T-cell (primary cell): ENCODE measurements around the gene BCL2L1. TPM values are rescaled to one million over a fixed set of nuclear protein-coding genes. Genes with fewer than 3 reads are reported as not detected.
A peak's percentile ranks its signal among the peaks of the same experiment; 100 is the strongest.

Source experiments
- ATAC-seq, 4 experiments: fragments of 200-7000 bp in 3 of 4; fragments of 150-1000 bp in 1 of 4; cut with Tn5 transposase; replicated peaks in 1 of 4; 1 replicate in 3 of 4; 2 replicates in 1 of 4; pipeline ENCODE4 v1.10.0; 2021; ENCODE audit warnings: moderate library complexity in 3 of 4, mild to moderate bottlenecking in 2 of 4, moderate number of reproducible peaks in 1 of 4
- CTCF ChIA-PET, 2 donors: fragments of 300-600 bp; sonication (Branson Sonifier 250); formaldehyde crosslinking; loops; one replicate each; lab custom pipeline; 2022; ENCODE audit warnings: antibody characterized with exemption in 2 of 2; lab: Charles Lee
- POLR2A ChIA-PET, 2 donors: fragments of 300-600 bp; sonication (Branson Sonifier 250); formaldehyde crosslinking; loops; one replicate each; lab custom pipeline; 2022; ENCODE audit warnings: antibody characterized with exemption in 2 of 2; lab: Charles Lee
- DNase-seq, 35 experiments: peaks; one replicate each; pipeline versions ENCODE4 v3.0.0 to v3.0.0-alpha.2; 2013 to 2023
- H3K27ac ChIP-seq: one replicate; pipeline ENCODE4 v1.5.1; 2013; ENCODE audit warnings: low read length
- H3K27me3 ChIP-seq, 2 experiments: replicated peaks in 1 of 2; 1 replicate in 1 of 2; 2 replicates in 1 of 2; pipeline versions ENCODE4 v1.6.1 to v1.7.0; 2013; ENCODE audit warnings: low read length in 1 of 2, mixed read lengths in 1 of 2; ENCODE audit not compliant: control insufficient read depth in 2 of 2, insufficient read depth in 2 of 2; ENCODE audit errors: extremely low read depth in 1 of 2
- H3K36me3 ChIP-seq, 2 donors: 1 replicate in 1 of 2; 2 replicates in 1 of 2; pipeline versions ENCODE4 v1.6.1 to v1.7.0; 2013; ENCODE audit warnings: low read length in 1 of 2; ENCODE audit not compliant: control insufficient read depth in 2 of 2, insufficient read depth in 1 of 2; ENCODE audit errors: extremely low read depth in 1 of 2
- H3K4me1 ChIP-seq, 2 experiments: 1 replicate in 1 of 2; 2 replicates in 1 of 2; pipeline versions ENCODE4 v1.6.1 to v1.7.0; 2013; ENCODE audit warnings: low read length in 2 of 2, mixed read lengths in 1 of 2; ENCODE audit not compliant: insufficient read depth in 2 of 2, control insufficient read depth in 1 of 2; ENCODE audit errors: extremely low read depth in 1 of 2
- H3K4me3 ChIP-seq, 2 donors: 1 replicate in 1 of 2; 2 replicates in 1 of 2; pipeline versions ENCODE4 v1.5.1 to v1.7.0; 2013; ENCODE audit warnings: mild to moderate bottlenecking in 2 of 2, low read length in 1 of 2, moderate library complexity in 1 of 2; ENCODE audit not compliant: control insufficient read depth in 1 of 2; ENCODE audit errors: extremely low read depth in 1 of 2
- H3K9me3 ChIP-seq: 2 replicates; pipeline ENCODE4 v1.7.0; 2013
- H3K27ac Mint-ChIP-seq, 2 donors: one replicate each; pipeline ENCODE4 v1.8.0; 2020 to 2021; ENCODE audit warnings: mild to moderate bottlenecking in 2 of 2, mixed read lengths in 2 of 2
- H3K27me3 Mint-ChIP-seq, 2 donors: one replicate each; pipeline ENCODE4 v1.8.0; 2021 to 2022; ENCODE audit warnings: mixed read lengths in 2 of 2
- H3K36me3 Mint-ChIP-seq: one replicate; pipeline ENCODE4 v1.8.0; 2021; ENCODE audit warnings: mixed read lengths
- H3K4me1 Mint-ChIP-seq, 3 donors: one replicate each; pipeline ENCODE4 v1.8.0; 2020 to 2022; ENCODE audit warnings: mixed read lengths in 3 of 3, mild to moderate bottlenecking in 1 of 3
- H3K4me3 Mint-ChIP-seq, 3 donors: one replicate each; pipeline ENCODE4 v1.8.0; 2020 to 2022; ENCODE audit warnings: mild to moderate bottlenecking in 3 of 3, mixed read lengths in 3 of 3, moderate library complexity in 3 of 3
- H3K9me3 Mint-ChIP-seq, 3 donors: one replicate each; pipeline ENCODE4 v1.8.0; 2020 to 2022; ENCODE audit warnings: mixed read lengths in 3 of 3
- WGBS: methylation state at CpG from one replicate; pipeline ENCODE4 v1.1.5; 2013; ENCODE audit warnings: missing lambda C conversion rate; ENCODE audit not compliant: insufficient coverage; 5-methylcytosine and 5-hydroxymethylcytosine counted together
- total RNA-seq, 35 experiments: library from RNA in 6 of 35; stranded (reverse) in 6 of 35; fragments of 120-200 nt in 1 of 35; gene quantifications; one replicate each; pipeline versions ENCODE4 v1.2.1 to v1.2.4 and lab custom pipeline; 2013 to 2026

The BCL2L1 gene
- total RNA-seq, 5 donors from 2014 or later (not counting 1 experiment from before 2014, with no cell fraction given) = 26.6 to 33.8 (median 27.7) TPM

DNA sequence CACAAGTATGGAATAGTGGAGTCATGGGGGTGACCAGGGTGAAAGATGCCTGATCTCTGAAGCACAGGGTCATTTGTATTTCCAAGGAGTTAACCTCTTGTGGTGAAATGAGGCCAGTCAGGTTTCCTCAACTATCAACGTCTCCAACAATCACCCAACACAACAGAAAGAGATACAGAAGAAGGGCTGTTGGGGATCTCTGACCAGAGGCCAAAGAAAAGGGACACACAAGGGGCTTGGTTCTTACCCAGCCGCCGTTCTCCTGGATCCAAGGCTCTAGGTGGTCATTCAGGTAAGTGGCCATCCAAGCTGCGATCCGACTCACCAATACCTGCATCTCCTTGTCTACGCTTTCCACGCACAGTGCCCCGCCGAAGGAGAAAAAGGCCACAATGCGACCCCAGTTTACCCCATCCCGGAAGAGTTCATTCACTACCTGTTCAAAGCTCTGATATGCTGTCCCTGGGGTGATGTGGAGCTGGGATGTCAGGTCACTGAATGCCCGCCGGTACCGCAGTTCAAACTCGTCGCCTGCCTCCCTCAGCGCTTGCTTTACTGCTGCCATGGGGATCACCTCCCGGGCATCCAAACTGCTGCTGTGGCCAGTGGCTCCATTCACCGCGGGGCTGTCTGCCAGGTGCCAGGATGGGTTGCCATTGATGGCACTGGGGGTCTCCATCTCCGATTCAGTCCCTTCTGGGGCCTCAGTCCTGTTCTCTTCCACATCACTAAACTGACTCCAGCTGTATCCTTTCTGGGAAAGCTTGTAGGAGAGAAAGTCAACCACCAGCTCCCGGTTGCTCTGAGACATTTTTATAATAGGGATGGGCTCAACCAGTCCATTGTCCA, 1.0 kb downstream of the BCL2L1 start:
- H3K4me1 ChIP-seq = peaks cover 39 to 56% of the 10 kb centered on the region in 2 experiments
- Mint-ChIP-seq H3K27ac (peak overlapping the region; percentile 95 to 96), H3K36me3 (peaks cover 4% of the 10 kb centered on the region), H3K27me3 (no peaks in the 10 kb centered on the region), H3K9me3 (no peaks in the 10 kb centered on the region), H3K4me3 (peak overlapping the region; percentile 92 to 96 (median 92)), H3K4me1 (peaks cover 57 to 58% (median 57%) of the 10 kb centered on the region in 3 donors)
- H3K27me3 ChIP-seq = no peaks in the 10 kb centered on the region
- peak overlapping the region; percentile 83 to 96 for H3K4me3 ChIP-seq
- DNase-seq = peak in 1 of 35 experiments; percentile 23
- POLR2A ChIA-PET = no interaction called here
- peak overlapping the region; percentile 82 for H3K27ac ChIP-seq
- WGBS = 18% methylated on average over 11 of the region's 22 CpGs
- ATAC-seq = no peak
- CTCF ChIA-PET = interaction anchor here (0.6 to 9.4 kb wide), 6 partner anchors 8 to 132 kb away, joined by 3 to 282 read pairs (median 4); no protein-coding TSS in a partner anchor
- peaks cover 0 to 14% of the 10 kb centered on the region in 2 donors for H3K36me3 ChIP-seq
- H3K9me3 ChIP-seq = no peaks in the 10 kb centered on the region

DNA sequence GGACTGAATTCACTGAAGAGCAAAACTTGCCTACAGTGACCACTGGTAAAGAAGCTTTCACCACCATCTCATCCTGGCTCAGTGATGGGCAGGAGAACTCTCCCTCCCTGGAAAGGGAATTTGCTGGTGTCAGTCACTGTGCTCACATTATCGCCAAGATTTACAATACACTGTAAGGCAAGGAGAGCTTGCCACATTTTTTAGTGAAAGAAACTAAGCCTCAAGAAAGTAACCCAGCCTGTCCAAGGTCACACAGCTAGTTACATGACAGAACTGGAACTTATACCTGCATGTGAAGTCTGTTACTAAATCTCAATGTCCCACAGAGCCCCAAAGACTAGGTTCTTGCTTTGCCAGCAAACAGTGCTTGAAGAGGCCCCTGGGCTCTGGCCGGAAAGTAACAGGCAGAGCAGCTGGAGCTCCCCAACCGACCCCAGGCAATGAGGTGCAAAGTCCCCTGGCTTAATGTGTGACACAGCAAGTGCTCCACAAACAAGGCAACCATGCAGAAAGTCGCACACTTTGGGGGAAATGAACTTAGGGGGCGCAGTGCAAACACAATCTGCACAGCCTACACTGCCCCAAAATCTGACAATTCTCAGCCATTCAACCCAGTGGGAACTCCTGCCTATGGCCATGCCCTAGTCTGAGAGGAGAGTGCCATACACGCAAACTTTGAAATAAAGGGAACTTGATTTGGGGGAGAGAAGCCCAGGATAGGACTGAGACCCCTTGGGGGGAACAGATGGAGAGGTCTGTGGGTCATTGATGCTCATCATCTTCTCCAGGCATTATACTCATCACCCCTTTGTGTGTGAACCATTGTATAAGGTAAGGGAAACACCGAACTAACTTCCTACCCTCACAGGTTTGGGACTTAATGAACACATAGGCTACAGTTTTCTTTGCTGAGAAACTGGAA, 1.9 kb downstream of the BCL2L1 start:
- Mint-ChIP-seq H3K36me3 (peaks cover 9% of the 10 kb centered on the region), H3K4me1 (peaks cover 65 to 67% (median 66%) of the 10 kb centered on the region in 3 donors), H3K27ac (peak overlapping the region; percentile 95 to 96), H3K27me3 (no peaks in the 10 kb centered on the region), H3K4me3 (peak overlapping the region; percentile 92 to 96 (median 92)), H3K9me3 (no peaks in the 10 kb centered on the region)
- peak overlapping the region; percentile 39 to 83 for H3K4me3 ChIP-seq
- ATAC-seq (no peak), DNase-seq (peak in 13 of 35 experiments; percentile 8 to 48 (median 18))
- ChIA-PET POLR2A (interaction anchor here in 1 of 2 donors (0.5 kb wide), 1 partner anchor 23 kb away, joined by 8 read pairs; no protein-coding TSS in a partner anchor), CTCF (interaction anchor here (0.6 to 9.4 kb wide), 5 partner anchors 7 to 59 kb away, joined by 3 to 282 read pairs (median 4); no protein-coding TSS in a partner anchor)
- 6% methylated on average over 2 of the region's 7 CpGs for WGBS
- peaks cover 44 to 64% of the 10 kb centered on the region in 2 experiments for H3K4me1 ChIP-seq
- no peaks in the 10 kb centered on the region for H3K9me3 ChIP-seq
- H3K36me3 ChIP-seq = peaks cover 0 to 14% of the 10 kb centered on the region in 2 donors
- H3K27ac ChIP-seq = peak overlapping the region; percentile 82
- no peaks in the 10 kb centered on the region for H3K27me3 ChIP-seq

DNA sequence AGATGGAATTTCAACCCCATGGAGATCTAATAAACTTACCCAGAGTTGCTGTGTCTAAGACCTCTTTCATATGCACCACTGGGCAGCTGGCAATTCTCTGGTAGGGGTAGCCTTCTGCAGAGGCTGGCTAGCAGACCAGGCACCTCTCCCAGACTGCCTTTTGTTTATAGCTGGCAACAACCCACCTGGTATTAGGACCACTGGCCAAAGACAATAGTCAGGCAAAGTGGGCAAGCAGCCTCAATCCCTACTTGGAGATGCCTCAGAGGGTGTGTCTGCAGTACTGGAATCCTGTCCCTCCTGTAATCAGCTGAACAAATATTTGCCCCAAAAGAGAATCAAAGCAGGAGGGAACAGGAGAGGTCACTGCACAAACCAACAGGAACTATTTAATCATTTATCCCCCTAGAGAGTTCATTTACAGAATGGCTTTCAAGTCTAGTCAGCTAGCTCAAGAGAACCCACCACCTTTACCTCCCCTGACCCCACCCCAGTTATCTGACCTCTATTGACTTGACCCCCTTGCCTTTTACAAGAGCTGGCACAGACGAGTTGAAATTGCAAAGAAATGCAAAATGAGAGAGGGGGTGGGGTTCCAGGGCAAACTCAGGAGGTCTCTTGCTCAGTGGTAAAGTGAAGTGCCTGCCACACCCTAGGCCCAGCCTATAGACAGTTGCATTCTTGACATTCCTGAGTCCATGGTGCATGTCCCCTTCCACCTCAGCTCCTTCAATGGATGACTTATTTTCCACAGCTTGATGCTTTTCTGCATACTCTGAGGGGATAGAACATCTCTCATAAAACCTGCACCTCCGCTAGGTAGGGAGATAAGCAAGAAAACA, 2.8 kb downstream of the BCL2L1 start:
- H3K27me3 Mint-ChIP-seq = no peaks in the 10 kb centered on the region
- H3K27me3 ChIP-seq = no peaks in the 10 kb centered on the region
- peak overlapping the region; percentile 47 for H3K27ac ChIP-seq
- no peaks in the 10 kb centered on the region for H3K9me3 Mint-ChIP-seq
- peak overlapping the region; percentile 25 to 83 for H3K4me3 ChIP-seq
- ChIA-PET POLR2A (no interaction called here), CTCF (interaction anchor here (0.6 to 9.4 kb wide), 5 partner anchors 10 to 58 kb away, joined by 3 to 282 read pairs (median 4); no protein-coding TSS in a partner anchor)
- peak overlapping the region; percentile 92 to 96 (median 92) for H3K4me3 Mint-ChIP-seq
- H3K36me3 ChIP-seq = peaks cover 0 to 14% of the 10 kb centered on the region in 2 donors
- peaks cover 71 to 76% (median 75%) of the 10 kb centered on the region in 3 donors for H3K4me1 Mint-ChIP-seq
- H3K36me3 Mint-ChIP-seq = peaks cover 13% of the 10 kb centered on the region
- ATAC-seq (no peak), DNase-seq (no peak)
- no peaks in the 10 kb centered on the region for H3K9me3 ChIP-seq
- no CpG with 5 or more reads among the region's 2 CpGs for WGBS
- H3K27ac Mint-ChIP-seq = peak overlapping the region; percentile 95 to 96
- peaks cover 44 to 65% of the 10 kb centered on the region in 2 experiments for H3K4me1 ChIP-seq

DNA sequence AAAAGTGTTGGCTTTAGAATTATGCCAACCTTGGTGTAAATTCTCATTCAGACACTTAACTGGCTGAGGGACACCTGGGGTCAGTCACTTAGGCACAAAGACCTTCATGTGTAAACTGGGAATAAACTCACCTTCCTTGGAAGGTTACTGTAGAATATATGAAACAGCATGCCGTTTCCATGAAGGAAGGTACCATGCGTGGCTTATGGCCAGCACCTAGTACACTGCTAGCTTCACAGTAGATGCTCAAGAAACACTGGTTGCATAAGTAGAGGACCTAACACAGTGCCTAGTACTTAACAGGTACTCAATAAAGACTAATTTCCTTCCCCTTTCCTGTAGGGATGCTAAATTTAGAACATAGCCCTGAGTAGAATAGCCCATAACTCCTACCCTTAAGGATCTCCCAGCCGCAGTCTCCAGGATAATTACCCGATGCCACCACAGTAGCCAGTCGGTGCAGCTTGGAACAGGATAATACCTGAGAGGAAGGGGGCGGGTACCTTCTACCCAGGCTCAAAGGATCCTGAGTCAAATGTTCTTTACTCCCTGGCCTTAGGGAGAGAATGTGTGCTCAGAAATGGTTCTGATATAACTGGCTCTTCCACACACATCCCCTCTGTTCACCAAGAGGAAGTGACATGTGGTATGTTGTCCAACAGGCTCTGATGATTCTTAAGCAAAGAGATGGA, 3.6 kb downstream of the BCL2L1 start:
- Mint-ChIP-seq H3K27ac (peak overlapping the region; percentile 95 to 96), H3K9me3 (no peaks in the 10 kb centered on the region), H3K4me3 (peak overlapping the region; percentile 48 to 96 (median 92)), H3K4me1 (peaks cover 76 to 83% (median 82%) of the 10 kb centered on the region in 3 donors), H3K27me3 (no peaks in the 10 kb centered on the region), H3K36me3 (peaks cover 17% of the 10 kb centered on the region)
- Histone ChIP-seq H3K27me3 (no peaks in the 10 kb centered on the region), H3K4me1 (peaks cover 44 to 64% of the 10 kb centered on the region in 2 experiments), H3K27ac (peak overlapping the region; percentile 47), H3K9me3 (no peaks in the 10 kb centered on the region), H3K4me3 (peak overlapping the region in 1 of 2 donors; percentile 83), H3K36me3 (peaks cover 0 to 14% of the 10 kb centered on the region in 2 donors)
- DNase-seq (no peak), ATAC-seq (no peak)
- CTCF ChIA-PET = interaction anchor here (0.6 to 9.4 kb wide), 6 partner anchors 9 to 159 kb away, joined by 3 to 282 read pairs (median 4); no protein-coding TSS in a partner anchor
- POLR2A ChIA-PET = no interaction called here
- WGBS = no CpG with 5 or more reads among the region's 6 CpGs

DNA sequence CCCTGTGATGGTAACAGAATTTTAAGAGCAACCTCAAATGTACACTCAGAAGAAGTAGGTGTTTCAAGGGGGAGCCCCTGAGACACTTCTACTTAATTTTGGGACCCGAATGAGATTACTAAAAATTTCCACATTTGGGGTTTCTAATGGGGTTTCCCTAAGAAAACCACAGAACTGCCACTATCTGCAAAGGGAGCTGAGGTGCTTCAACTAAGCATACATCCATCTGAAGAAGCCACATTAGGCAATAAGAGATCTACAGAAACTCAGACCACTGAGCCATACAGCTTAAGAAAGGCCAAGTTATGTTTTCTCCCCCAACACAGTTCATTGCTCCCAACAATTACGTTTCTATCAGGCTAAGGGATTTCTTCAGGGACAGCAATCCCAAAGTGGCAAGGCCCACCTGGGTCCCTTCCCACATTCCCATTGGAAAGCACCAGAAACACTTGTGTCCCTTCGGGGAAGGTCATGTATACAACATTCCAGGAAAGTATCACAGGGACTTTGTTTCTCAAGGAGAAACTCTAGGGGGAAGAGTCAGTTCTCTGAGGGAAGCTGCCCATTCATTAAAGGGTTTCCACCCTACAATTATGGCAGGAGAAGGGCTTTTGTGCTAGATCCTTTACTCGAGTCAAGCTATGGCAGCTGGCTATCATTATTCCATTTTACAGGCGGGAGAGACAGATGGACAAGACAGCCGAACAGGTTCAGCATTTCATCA, 5.0 kb downstream of the BCL2L1 start:
- no peaks in the 10 kb centered on the region for H3K27me3 Mint-ChIP-seq
- peak overlapping the region; percentile 64 for H3K27ac ChIP-seq
- WGBS = 50% methylated on average over 3 of the region's 6 CpGs
- ChIA-PET POLR2A (no interaction called here), CTCF (interaction anchor here (0.6 to 9.4 kb wide), 7 partner anchors 9 to 491 kb away, joined by 3 to 282 read pairs (median 4); no protein-coding TSS in a partner anchor)
- peak in 2 of 4 experiments; percentile 11 to 54 for ATAC-seq
- peak overlapping the region; percentile 49 to 66 (median 50) for H3K4me3 Mint-ChIP-seq
- H3K36me3 Mint-ChIP-seq = peaks cover 30% of the 10 kb centered on the region
- no peaks in the 10 kb centered on the region for H3K27me3 ChIP-seq
- peak overlapping the region; percentile 87 to 92 for H3K27ac Mint-ChIP-seq
- H3K9me3 Mint-ChIP-seq = no peaks in the 10 kb centered on the region
- H3K4me1 ChIP-seq = peaks cover 44 to 69% of the 10 kb centered on the region in 2 experiments
- no peak overlapping the region for H3K4me3 ChIP-seq
- no peaks in the 10 kb centered on the region for H3K9me3 ChIP-seq
- peaks cover 89 to 97% (median 93%) of the 10 kb centered on the region in 3 donors for H3K4me1 Mint-ChIP-seq
- peaks cover 0 to 25% of the 10 kb centered on the region in 2 donors for H3K36me3 ChIP-seq
- peak in 1 of 35 experiments; percentile 73 for DNase-seq
